Measurements from ENCODE around the gene OSGIN1.
A peak's percentile ranks its signal among the peaks of the same experiment; 100 is the strongest.
"Not testable (repeated sequence)": the region's sequence is repeated elsewhere in the genome, so short reads cannot be mapped to it uniquely, and the experiment has no call there.

Gene OSGIN1

DNA sequence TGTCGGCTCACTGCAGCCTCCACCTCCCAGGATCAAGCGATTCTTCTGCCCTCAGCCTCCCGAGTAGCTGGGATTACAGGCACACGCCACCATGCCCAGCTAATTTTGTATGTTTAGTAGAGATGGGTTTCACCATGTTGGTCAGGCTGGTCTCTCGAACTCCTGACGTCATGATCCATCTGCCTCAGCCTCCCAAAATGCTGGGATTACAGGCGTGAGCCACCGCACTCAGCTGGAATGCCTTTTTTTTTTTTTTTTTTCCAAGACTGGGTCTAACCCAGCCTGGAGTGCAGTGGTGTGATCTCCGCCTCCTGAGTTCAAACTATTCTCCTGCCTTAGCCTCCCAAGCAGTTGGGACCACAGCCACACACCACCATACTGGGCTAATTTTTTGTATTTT, 11.5 kb upstream of the OSGIN1 start:
- not testable (repeated sequence) for DNase-seq (ENCODE audit: low read depth in 2 of 2)

DNA sequence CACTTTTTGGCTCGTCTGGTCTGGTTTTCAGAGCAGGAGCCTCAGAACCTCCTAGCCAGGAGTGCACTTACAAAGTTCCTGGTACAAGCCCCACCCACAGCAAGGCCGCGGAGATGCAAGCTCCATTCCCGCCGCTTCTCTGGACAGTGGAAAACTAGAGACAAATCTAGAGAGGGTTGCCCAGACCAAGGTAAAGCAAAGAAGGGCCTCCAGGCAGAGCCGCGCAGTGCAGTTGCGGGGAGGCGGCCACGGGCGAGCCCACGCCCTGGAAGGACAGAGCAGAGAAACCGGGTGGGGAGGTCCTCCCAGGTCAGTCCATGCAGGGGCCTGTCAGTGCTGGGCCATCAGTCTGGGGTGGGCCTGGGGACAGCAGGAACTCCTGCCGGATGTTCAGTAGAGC, 11.0 kb upstream of the OSGIN1 start:
- no peak for DNase-seq (ENCODE audit: low read depth in 2 of 2)

DNA sequence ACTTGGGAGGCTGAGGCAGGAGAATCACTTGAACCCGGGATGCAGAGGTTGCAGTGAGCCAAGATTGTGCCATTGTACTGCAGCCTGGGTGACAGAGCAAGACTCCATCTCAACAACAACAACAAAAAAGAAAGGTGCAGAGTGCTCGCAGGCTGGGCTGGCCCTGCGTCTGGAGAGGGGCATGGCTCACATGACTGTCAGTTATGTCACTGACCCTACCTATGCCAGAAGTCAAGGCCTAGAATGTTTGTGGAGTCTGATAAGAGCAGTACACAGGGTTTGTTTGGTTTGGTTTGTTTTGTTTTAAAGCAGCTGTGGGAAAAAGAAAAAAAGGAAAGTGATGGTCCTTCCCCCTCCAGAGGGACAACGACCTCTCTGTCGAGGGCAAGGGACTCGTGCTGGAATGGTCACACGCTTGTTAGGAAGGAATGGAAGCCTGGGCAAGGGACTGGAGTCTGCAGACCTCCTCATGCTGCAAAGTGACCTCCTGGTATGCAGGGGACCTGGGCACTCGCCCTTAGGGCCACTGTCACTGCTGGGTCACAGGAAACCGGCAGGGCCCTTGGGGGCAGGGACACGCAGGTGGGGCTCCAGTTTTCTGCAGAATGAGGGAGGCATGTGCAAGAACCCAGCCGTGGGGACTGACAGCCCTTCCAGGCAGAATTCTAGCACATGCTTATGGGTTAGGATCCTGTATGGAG, 10.1 kb upstream of the OSGIN1 start:
- no peak for DNase-seq (ENCODE audit: low read depth in 2 of 2)

GRCh38 chr16:83943516-83944050, 9.5 kb upstream of the OSGIN1 start:
- DNase-seq (ENCODE audit: low read depth in 2 of 2): no peak

DNA sequence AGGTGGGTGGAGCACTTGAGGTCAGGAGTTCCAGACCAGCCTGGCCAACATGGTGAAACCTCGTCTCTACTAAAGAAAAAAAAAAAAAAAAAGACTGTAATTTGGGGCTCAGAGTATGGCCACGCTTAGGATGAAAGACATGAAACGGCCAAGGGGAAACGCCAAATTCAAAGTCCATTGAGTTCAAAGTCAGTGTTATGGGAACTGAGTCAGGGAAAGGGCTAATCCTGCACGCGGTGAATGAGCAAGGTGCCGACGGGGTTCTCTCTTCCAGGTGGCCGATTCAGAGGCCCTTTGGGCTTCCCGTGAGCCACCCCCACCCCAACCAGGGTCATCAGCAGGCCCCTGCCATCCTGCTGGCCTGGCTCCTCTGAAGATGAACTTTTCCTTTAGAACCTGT, 7.5 kb upstream of the OSGIN1 start:
- DNase-seq (ENCODE audit: low read depth in 2 of 2): no peak

- no peak for DNase-seq (ENCODE audit: low read depth in 2 of 2)
These were observed 6.8 kb upstream of the OSGIN1 start for GRCh38 chr16:83946154-83946780.

DNA sequence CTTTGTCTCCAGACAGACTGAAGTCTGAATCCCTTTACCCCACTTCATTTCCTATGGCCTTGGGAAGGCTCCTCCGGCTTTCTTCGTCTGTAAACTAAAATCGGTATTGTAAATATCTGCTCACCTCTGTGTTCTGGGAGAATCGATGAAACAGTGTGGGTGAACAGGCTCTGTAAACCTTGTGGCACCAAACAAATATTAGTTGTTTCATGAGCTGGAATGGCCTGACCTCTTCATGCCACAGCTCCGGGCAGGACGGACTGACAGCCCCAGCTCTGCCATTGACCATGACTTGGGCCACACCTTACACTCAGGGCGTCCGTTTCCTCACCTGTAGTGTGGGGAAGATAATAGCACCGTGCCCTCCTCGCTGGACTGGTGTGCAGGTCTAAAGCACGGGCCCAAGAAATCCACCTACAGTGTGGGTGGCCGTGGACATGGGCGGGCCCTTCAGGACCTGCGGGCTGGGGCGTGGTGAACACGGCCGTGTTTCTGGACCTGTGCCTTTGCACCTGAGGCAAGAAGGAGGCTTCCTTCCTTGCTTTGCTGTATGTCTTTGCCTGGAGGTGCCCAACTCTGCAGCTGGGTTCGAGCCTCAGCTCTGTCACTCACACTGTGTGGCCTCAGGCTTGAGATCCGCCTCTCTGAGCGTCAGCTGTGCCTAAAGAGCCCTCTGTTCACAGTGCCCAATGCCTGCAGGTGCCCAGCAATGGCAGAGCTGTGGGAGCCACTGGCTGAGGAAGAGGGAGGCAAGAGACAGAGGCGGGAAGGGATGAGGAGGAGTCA, 6.1 kb upstream of the OSGIN1 start:
- DNase-seq (ENCODE audit: low read depth in 2 of 2): no peak

DNA sequence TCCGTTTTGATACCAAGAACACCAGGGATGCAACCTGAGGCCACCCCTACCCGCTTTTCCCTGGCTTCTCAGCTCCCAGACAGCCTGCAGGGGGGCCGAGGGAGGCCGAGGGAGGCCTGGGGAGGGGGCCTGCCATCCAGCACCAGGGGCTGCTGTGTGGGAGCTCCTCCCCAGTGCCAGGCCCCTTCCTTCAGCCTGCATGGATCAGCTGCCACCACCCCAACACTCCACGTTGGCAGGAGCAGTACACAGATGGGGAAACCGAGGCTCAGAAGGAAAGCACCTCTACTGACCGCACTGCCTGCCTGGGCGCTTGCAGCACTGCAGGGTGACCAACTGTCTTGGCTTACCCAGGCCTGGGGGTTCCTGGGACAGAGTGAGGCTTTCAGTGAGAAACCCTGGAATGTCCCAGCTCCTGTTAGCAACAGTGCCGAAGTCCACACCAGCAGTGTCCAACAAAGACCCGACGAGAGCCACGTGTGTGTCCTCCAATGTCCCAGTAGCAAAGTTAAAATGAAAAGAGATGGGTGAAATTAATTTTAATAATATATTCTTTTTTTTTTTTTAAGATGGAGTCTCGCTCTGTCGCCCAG, 5.3 kb upstream of the OSGIN1 start:
- DNase-seq (ENCODE audit: low read depth in 2 of 2): no peak

DNA sequence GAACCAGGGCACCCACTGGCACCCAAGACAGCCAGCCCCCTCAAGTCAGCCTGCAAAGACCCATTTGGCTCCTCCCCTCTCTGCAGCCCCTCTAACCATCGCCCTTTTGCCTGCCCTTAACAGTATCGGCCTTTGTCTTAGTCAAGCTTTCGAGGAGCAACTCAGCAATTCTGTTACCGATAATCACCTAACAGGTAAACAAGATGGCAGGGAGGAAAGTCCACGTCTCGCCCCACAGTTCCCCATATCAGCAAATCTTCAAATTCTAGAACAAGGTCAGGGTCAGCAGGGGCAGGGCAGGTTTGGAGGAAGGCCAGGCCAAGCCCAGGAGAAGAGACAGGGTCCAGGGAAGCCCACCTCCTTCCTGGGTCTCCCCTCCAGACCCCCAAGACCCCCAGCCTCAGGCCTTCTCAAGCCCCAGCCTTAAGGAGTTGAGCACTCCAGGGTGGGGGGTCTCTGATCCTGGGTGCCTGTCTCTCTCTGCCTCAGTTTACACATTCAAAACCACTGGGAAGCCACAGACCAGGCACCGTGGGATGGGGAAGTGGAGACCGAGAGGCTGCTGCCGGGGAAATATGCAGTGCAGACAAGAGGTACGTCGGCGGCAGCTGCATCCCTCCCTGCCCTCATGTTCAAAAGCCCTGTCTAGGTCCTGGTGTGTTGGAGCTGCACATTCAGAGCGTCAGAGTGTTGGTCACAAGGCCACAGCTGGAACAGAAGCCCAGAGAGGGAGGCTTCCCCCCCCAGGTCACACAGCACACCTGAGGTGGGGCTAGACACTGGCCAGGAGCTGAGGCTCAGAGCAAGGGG, 3.9 kb upstream of the OSGIN1 start:
- DNase-seq (ENCODE audit: low read depth in 2 of 2): no peak

GRCh38 chr16:83949724-83950001, 3.4 kb upstream of the OSGIN1 start:
- DNase-seq (ENCODE audit: low read depth in 2 of 2): no peak

DNA sequence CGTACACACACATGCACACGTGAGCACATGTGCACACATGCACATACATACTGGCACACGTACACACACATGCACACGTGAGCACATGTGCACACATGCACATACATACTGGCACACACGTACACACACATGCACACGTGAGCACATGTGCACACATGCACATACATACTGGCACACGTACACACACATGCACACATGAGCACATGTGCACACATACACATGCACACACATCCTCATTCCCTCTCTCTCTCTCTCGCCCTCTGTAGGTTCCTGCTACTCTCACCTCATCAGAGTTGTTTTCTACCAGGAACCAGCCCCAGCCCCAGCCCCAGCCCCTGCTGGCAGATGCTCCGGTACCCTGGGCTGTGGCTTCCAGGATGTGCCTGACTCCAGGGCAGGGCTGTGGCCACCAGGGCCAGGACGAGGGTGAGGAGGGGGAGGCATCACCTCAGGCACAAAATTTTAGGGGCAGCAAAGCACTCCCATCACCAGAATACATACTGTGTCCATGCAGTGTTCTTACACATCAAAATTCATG, 2.1 kb upstream of the OSGIN1 start:
- DNase-seq (ENCODE audit: low read depth in 2 of 2): not testable (repeated sequence)

DNA sequence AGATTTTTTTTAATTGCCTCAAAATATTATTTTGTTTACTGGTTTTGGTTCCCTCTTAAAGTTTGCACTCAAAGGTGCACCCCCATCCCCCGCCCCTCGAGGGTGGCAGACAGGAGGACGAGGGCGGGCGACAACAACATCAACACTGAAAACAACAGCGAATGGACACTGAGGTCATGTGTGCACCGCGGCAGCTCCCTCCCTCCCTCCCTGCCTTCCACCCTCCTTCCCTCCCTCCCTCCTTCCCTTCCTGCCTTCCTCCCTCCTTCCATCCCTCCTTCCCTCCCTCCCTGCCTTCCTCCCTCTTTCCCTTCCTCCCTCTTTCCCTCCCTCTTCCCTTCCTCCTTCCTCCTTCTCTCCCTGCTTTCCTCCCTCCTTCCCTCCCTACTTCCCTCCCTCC, 1.5 kb upstream of the OSGIN1 start:
- DNase-seq (ENCODE audit: low read depth in 2 of 2): no peak

DNA sequence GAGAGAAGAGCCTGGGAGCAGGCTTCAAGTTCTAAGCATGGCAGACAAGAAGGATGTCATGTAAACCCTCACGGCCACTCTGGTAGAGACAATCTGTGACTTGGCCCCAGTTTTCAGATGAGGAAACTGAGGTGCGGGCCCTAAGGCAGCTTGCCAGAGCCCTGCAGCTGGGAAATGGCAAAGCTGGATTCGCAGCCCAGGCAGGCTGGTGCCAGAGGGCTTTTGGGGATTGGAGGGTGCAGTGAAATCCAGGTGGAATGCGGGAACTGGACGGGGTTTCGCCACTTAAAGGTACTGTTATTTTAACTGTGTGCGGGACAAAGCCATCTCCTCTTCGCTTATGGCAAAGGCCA, 477 bp upstream of the OSGIN1 start:
- no peak for DNase-seq (ENCODE audit: low read depth in 2 of 2)

- DNase-seq (ENCODE audit: low read depth in 2 of 2): no peak
These were observed 946 bp downstream of the OSGIN1 start for GRCh38 chr16:83953796-83954576.

GRCh38 chr16:83954577-83955016, 1.6 kb downstream of the OSGIN1 start:
- no peak for DNase-seq (ENCODE audit: low read depth in 2 of 2)

GRCh38 chr16:83955218-83956130, 2.4 kb downstream of the OSGIN1 start:
- DNase-seq (ENCODE audit: low read depth in 2 of 2): no peak

DNA sequence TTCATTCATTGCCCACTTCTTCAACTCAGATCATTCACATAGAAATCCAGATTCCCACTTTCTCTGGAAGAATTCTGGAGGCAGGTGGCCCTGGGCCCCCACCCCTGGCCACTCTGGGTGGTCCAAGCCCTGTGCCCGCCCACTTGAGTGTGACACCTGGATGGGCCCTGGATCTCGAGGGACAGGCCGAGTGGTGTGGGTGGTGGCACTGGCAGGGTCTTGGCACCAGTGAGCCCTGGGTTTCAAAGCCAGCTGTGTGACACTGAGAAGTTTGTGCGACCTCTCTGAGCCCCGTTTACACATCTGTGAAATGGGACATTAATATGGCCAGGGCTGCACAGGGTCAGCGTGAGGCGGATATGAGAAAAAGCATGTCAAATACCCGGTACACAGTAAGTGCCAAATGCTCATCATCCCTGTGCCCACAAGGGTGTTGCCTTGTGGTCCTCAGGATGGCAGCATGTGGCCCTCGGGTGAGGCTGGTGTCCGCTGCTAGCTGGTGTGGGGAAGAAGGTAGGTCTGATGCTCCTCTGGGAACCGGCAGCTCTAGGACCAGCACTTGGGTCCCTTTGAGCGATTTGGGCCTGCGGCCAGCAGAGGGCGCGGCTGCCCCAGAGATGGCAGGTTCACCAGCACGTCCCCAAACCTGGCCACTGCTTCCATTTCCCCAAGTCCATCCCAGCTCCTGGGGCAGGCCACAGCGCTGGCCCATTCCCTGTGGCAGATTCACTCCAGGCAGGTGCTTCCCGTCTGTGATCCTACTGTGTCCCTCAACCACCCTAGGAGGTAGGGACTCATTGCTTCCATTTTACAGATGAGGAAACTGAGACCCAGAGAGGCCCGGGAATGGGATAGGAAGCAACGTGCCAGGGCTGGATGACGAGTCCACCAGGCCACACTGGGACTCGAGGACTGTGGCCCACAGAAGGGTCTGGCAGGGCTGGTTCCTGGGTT, 3.6 kb downstream of the OSGIN1 start:
- peak; percentile 20 to 45 for DNase-seq (ENCODE audit: low read depth in 2 of 2)

- no peak for DNase-seq (ENCODE audit: low read depth in 2 of 2)
These were observed 4.3 kb downstream of the OSGIN1 start for GRCh38 chr16:83957296-83957855.

Measured in stimulated activated CD8-positive, alpha-beta memory T cell treated with anti-CD3 and anti-CD28 coated beads, Interleukin-7, amount 100 ng/mL, for 1 hour (primary cell).